Measurements from ENCODE around the gene GPRASP2. TPM values are rescaled to one million over a fixed set of nuclear protein-coding genes. Genes with fewer than 3 reads are reported as not detected.
A peak's percentile ranks its signal among the peaks of the same experiment; 100 is the strongest.
"Not testable (repeated sequence)": the region's sequence is repeated elsewhere in the genome, so short reads cannot be mapped to it uniquely, and the experiment has no call there.

GPRASP2 gene
- 1 to 10 TPM; 4.0 to 6.0 (median 4.8) TPM for polyA plus RNA-seq

DNA sequence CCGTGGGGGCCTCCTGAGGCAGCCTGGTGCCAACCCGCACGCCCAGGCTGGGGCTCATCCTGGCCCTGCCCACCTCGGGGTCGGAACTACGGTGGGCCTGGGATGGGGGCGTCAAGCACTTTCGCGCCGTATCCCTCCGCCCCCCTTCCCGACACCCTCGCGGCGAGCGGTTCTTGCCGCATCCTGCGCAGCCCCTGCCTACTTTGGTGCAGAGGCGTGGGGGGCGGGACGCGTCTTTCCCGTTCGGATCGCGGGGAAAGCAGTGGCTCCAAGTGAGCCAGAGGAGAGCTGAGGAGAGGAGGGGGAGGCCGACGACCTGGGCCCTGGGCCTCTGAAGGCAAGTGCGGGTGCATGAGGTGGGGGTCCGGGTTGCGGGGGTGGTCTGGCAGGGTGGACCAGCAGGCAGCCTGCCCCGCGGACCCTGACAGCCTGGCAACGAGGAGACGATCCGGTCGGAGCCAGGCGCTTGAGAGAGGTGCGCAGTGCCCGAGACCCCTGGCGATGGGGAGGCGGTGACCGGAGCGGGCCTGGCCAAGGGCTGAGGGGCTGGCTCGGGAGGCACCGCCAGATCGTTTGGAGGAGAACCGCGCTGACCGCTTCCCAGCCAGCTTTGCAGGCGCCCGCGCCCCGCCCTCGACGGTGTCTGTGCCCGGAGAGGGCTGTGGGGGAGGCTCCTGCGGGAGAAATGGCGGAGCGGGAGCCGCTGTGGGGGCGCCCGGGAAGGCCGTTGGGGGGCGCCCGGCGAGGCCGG lies at the start of gene GPRASP2:
Gene GPRASP2, plus strand, starts transcription at position 233 of the 751 bp plus-strand sequence. CDS start 2,422 bp downstream, outside the sequence.
- peak within 1 kb of the TSS; percentile 66 for H3K27ac ChIP-seq (ENCODE audit: low read depth, low read length)
- 0 to 33% (median 0%) methylated on average over 23 to 66 of the region's 68 CpGs for WGBS, 3 donors

DNA sequence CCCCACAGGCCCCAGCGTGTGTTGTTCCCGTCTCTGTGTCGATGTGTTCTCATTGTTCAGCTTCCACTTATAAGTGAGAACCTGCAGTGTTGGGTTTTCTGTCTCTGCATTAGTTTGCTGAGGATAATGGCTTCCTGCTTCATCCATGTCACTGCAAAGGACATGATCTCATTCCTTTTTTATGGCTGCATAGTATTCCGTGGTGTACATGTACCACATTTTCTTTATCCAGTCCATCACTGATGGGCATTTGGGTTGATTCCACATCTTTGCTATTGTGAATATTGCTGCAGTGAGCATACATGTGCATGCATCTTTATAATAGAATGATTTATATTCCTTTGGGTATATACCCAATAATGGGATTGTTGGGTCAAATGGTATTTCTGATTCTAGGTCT lies 48.4 kb upstream of the GPRASP2 start:
- 90 to 98% (median 97%) methylated on average over 4 of the region's 4 CpGs for WGBS, 3 donors

DNA sequence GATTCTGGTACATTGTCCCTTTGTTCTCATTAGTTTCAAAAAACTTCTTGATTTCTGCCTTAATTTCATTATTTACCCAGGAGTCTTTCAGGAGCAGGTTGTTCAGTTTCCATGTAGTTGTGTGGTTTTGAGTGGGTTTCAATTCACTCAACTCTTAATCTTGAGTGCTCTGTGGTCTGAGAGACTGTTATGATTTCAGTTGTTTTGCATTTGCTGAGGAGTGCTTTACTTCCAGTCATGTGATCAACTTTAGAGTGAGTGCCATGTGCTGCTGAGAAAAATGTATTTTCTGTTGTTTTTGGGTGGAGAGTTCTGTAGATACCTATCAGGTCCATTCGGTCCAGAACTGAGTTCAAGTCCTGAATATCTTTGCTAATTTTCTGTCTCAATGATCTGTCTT lies 45.2 kb upstream of the GPRASP2 start:
- WGBS, 3 donors, result 81 to 100% (median 96%) methylated on average over 1 of the region's 1 CpG
- not testable (repeated sequence) for H3K27ac ChIP-seq (ENCODE audit: low read depth, low read length)

More for the DNA sequence above, 48.4 kb upstream of the GPRASP2 start:
- not testable (repeated sequence) for H3K27ac ChIP-seq (ENCODE audit: low read depth, low read length)

DNA sequence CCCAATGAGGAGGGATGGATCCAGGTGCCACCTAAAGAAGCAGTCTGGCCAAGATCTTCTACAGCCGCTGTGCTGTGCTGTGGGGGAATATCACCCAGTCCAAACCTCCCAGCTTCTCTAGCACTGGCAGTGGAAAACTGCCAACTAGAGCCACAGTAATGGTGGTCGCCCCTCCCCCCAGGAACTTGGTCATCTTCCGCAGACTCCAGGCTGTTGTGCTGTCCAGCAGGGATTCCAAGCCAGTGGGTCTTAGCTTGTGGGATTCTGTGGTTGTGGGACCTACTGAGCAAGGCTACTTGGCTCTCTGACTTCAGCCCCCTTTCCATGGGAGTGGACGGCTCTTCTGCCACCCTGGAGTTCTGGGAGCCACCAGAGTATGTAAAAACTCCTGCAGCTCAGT lies 42.7 kb upstream of the GPRASP2 start:
- WGBS, 3 donors, result 81 to 92% (median 91%) methylated on average over 3 to 4 of the region's 4 CpGs

DNA sequence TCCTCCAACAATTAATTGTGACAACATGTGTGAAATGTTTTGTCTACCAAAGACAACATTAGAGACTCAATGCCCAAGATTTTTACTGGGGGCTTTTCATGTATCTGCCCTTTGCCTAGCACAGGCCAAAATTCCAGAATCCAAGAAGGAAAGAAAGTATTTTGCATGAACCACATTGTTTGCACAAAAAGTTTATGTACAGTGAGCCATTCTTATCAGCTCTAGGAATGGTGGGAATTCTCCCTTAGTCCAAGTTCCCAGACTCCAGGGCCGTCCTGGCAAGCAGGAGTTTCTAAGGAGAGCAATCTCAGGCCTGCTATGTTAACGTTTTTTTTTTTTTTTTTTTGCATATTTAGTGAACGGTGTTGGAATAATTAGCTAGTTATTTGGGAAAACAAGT lies 39.4 kb upstream of the GPRASP2 start:
- 26 to 50% (median 39%) methylated on average over 2 to 3 of the region's 3 CpGs for WGBS, 3 donors
- no peak overlapping the region for H3K27ac ChIP-seq (ENCODE audit: low read depth, low read length)

More for the DNA sequence above, 42.7 kb upstream of the GPRASP2 start:
- H3K27ac ChIP-seq (ENCODE audit: low read depth, low read length), result no peak overlapping the region

DNA sequence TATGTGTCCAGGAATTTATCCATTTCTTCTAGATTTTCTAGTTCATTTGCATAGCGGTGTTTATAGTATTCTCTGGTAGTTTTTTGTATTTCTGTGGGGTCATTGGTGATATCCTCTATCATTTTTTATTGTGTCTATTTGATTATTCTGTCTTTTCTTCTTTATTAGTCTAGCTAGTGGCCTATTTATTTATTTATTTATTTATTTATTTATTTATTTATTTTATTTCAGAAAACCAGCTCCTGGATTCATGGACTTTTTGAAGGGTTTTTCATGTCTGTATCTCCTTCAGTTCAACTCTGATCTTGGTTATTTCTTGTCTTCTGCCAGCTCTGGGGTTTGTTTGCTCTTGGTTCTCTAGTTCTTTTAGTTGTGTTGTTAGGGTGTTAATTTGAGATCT lies 34.8 kb upstream of the GPRASP2 start:
- 62 to 100% (median 93%) methylated on average over 1 of the region's 1 CpG for WGBS, 3 donors
- H3K27ac ChIP-seq (ENCODE audit: low read depth, low read length), result not testable (repeated sequence)

DNA sequence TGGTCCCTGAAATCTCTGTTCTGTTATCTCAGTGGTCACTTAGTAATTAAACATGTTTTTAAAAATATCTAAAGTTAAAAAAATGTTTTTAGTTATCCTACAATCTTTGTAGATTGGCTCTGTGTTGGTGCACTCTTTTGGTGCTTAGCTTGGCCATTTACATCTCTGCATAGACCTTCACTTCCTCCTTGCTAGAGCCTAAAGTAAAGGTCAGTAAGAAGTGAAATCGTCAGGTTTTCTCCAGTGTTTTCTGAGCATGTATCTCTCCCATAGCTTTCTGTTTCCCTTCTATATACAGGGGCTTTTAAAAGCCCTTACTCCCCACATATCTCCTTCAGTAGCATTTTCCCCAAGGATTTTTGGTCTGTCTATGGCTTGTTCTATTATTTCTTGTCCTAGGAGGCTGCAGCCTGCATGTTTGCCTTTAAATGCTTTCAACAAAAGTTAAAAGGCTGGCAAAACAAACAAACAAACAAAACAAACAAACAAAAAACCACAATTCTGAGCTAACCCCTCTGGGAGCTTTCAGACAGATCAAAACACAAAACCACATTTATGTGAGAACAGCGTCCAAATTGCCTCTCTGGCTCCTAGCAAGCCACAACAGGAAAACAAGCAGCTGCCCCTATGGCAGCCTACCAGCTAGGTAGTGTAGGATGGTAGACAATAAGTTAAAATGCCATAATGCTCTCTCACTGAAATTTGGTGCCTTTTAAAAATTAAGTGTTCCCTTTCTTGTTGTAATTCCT lies 27.3 kb upstream of the GPRASP2 start:
- 39 to 44% (median 43%) methylated on average over 2 of the region's 2 CpGs for whole genome bisulfite sequencing, 3 donors

DNA sequence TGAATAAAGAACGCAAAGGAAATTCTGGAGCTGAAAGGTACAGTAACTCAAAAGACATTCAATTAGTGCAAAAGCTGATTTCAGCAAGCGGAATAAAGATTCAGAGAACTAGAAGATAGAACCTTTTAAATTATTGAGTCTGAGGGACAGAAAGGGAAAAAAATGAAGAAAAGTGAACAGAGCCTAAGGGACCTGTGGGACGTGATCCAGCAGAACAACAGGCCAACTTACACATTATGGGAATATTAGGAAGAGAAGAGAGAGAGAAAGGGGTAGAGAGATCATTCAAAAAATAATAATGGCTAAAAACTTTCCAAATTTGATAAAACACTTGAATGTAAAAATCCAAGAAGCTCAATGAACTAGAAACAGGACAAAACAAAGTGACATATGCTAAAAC lies 17.5 kb upstream of the GPRASP2 start:
- WGBS, 3 donors, result 89 to 97% (median 95%) methylated on average over 3 of the region's 3 CpGs
- no peak overlapping the region for H3K27ac ChIP-seq (ENCODE audit: low read depth, low read length)

More for the DNA sequence above, 27.3 kb upstream of the GPRASP2 start:
- H3K27ac ChIP-seq (ENCODE audit: low read depth, low read length), result no peak overlapping the region

DNA sequence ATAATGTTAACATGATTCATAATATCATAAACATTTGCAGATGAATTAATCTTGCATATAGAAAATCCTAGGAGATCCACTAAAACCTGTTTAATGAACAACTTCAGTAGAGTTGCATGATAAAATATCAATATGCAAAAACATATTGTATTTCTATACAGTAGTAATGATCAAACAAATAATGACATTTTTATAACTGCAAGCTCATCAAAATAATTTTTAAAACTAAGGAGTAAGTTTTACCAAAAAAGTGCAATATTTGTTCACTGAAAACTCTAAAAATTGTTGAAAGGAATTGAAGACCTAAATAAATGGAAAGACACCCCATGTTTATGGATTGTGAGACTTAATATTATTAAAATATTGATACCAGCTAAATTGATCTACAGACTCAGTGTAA lies 15.9 kb upstream of the GPRASP2 start:
- no peak overlapping the region for H3K27ac ChIP-seq (ENCODE audit: low read depth, low read length)

DNA sequence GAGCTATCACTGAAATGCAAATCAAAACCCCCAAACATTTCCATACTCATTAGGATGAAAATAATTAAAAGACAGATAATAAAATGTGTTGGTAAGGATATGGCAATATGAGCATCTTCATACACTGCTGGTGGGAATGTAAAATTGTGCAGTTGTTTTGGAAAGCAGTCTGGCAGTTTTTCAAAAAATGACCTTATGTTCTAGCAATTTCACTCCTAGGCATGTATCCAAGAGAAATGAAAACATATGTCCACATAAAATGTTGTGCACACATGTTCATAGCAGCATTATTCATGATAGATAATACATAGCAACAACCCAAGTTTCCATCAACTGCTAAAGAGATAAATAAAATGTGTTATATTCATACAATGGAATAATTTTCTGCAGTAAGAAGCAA lies 14.8 kb upstream of the GPRASP2 start:
- H3K27ac ChIP-seq (ENCODE audit: low read depth, low read length), result no peak overlapping the region

DNA sequence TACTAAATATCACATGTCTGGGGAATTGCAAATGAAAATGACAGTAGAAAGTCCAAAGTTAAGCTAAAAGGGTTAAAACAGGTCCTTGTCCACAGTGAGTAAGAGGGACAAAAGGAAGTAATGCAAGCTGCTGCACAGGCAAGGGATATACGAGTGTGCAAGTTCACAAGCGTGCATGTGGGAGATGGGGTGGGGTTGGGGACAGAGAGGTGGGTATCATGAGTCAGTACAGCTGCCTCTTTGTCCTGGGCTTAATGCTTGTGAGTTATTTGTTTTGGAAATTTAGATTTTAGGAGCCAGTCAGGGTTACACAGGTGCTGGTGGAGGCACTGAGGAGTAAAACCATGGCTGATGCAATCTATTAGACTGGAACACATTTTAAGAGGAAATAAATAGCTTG lies 3.3 kb upstream of the GPRASP2 start:
- WGBS, 3 donors, result 41 to 67% (median 48%) methylated on average over 2 of the region's 2 CpGs
- H3K27ac ChIP-seq (ENCODE audit: low read depth, low read length), result no peak overlapping the region

DNA sequence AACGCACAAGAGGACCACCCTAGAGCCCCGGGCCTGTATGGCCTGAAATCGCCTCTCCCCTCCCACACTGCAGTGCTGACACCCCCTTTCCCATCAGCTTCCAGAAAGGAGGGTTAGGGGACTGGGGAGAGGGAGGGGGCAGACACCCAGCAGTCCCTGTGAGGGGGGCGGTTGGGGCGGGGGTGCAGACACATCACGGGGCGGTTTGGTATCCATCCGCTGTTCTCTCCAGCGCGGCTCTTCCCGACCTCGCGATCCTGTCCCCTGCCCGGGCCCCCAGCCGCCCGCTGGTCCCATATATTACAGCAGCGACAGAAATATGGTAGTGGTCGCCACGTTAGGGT lies 404 bp upstream of the GPRASP2 start:
- WGBS, 3 donors, result 5 to 26% (median 6%) methylated on average over 6 to 19 of the region's 19 CpGs
- H3K27ac ChIP-seq (ENCODE audit: low read depth, low read length), result no peak overlapping the region

DNA sequence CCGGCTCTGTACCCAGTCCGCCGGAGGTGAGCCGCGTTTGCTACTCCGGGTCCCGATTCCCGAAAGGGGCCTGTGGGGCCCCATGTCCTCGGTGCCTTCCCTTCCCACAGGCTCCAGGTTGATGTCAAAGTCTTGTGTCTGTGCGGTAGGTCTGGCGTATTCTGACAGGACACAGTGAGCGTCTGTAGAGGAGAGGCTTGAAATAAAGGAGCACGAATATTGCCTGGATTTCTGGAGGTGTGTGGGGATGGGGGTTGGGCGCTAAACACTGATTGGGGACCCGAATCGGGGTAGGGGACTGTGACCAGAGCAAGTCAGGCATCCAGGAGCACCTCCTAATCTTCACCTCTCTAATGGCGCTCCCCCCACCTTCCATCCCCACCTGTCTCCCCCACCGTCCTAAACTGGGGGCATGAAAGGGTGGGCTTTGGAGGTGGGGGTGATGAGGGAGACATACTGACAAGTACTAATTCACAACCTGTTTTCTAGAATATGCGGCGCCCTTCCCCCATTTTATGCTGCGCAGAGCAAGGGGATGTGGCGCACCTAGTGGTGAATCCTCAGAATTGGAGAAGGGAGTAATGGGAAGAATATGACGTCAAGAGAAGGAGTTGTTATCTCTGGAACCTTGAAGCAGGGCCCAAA lies 855 bp downstream of the GPRASP2 start:
- WGBS, 3 donors, result 1 to 30% (median 3%) methylated on average over 14 to 23 of the region's 23 CpGs
- H3K27ac ChIP-seq (ENCODE audit: low read depth, low read length), result peak overlapping the region; percentile 66

DNA sequence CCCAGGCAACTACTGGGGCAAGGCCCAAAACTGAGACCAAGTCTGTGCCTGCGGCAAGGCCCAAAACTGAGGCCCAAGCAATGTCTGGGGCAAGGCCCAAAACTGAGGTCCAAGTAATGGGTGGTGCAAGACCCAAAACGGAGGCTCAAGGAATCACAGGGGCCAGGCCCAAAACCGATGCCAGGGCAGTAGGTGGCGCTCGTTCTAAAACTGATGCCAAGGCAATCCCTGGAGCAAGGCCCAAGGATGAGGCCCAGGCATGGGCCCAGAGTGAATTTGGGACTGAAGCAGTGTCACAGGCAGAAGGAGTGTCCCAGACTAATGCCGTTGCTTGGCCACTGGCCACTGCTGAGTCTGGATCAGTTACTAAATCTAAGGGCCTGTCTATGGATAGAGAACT lies 2.7 kb downstream of the GPRASP2 start:
- no peak overlapping the region for H3K27ac ChIP-seq (ENCODE audit: low read depth, low read length)
- WGBS, 3 donors, result 72 to 84% (median 74%) methylated on average over 6 of the region's 6 CpGs

DNA sequence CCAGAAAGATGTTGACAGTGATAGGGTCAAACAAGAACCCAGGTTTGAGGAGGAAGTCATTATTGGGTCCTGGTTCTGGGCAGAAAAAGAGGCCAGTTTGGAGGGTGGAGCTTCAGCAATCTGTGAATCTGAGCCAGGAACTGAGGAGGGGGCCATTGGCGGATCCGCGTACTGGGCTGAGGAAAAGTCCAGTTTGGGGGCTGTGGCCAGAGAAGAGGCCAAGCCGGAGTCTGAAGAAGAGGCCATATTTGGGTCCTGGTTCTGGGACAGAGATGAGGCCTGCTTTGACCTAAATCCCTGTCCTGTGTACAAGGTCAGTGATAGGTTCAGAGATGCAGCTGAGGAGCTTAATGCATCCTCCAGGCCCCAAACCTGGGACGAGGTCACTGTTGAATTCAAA lies 3.7 kb downstream of the GPRASP2 start:
- H3K27ac ChIP-seq (ENCODE audit: low read depth, low read length), result no peak overlapping the region
- WGBS, 3 donors, result 92 to 98% (median 92%) methylated on average over 5 of the region's 5 CpGs

DNA sequence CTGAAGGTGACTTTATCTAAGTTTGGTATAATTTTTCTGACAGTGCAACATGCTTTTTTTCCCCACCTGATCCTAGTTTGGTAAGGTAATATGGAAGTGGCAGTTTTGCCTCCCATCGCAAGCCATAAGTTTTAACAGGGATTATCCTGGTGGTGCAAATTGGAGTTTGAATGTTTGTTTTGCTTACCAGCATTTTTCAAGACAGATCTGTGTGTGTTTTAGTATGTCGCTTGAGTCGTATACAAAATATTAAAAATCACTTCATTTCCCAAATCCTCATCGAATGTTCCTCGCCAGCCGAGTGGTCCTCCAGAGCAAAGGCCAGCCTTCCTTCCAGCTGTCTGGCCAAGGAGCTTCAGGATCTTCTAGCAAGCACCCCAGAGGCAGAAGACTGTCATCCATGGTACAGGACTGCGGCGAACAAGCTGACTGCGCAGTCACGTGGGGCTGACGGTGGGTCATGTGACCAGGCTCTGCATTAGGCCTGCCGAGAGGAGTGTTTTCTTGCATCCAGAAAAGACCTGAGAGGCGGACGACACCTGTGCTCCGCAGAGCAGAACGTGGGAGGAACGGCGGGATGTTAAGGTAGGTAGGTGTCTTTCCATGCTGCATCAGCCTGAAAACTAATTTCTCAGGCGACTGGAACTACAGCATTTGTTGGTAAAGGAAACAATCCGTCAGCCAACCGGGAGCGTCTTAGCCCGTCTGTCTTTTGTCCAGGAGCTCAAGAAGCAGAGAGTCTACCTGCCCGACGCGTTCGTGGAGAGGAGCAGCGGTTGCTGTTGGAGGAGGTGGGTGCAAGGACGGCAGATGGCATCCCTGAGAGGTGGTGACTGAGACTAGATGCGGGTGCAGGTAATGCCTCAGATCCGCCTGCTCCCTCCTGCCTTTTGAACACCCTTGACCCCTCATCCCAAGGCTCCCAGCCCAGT lies 8.3 kb downstream of the GPRASP2 start, which contains the start of gene GPRASP3:
Gene GPRASP3, plus strand, starts transcription at position 507 of the 932 bp plus-strand sequence. CDS start 28,253 bp downstream, outside the sequence.
- no peak within 1 kb of the TSS for H3K27ac ChIP-seq (ENCODE audit: low read depth, low read length)
- WGBS, 3 donors, result 2 to 26% (median 4%) methylated on average over 31 of the region's 31 CpGs

DNA sequence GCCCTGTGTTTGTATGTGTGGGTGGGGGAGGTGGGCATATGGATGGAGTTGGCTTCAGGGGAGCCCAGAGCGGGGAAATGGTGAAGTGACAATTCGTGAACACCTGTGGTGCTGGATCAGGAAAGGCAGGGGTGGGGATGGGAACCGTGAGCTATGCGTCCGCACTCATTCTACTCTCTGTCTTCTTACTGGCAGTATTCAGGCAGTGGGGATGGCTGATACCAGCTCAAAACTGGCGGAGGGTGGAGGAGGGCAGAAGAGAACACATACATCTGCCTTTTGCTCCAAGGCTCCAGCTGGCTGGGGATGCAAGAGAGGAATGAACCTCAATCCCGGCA lies 8.9 kb downstream of the GPRASP2 start:
- H3K27ac ChIP-seq (ENCODE audit: low read depth, low read length), result not testable (repeated sequence)
- 44 to 60% (median 46%) methylated on average over 2 to 7 of the region's 7 CpGs for WGBS, 3 donors

DNA sequence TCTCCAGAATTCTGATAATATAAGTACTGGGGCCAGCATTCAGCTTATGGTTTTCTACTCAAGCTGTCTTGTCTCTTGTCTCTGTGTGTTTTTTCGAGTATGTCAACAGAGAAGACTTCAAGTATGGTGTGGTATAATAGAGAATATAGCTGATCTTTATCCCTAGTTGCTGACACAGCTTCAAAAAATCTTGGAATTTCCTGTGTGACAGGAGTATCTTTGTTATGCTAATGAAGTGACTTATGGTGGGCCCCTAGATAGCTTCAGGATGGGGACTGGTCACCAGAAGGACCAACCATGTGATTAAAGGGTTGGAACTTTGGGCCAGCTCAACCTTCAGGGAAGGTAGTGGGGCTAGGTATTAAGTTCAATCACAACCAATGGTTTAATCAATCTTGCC lies 11.2 kb downstream of the GPRASP2 start:
- 50 to 100% (median 93%) methylated on average over 1 of the region's 1 CpG for WGBS, 3 donors
- no peak overlapping the region for H3K27ac ChIP-seq (ENCODE audit: low read depth, low read length)

Data from adipose tissue (tissue), 3 donors.